ENCODE data around the gene GNG12. TPM values are rescaled to one million over a fixed set of nuclear protein-coding genes. Genes with fewer than 3 reads are reported as not detected.
A peak's percentile ranks its signal among the peaks of the same experiment; 100 is the strongest.

The GNG12 gene
- total RNA-seq, 1 experiment from 2014 or later, result 66.1 TPM

DNA sequence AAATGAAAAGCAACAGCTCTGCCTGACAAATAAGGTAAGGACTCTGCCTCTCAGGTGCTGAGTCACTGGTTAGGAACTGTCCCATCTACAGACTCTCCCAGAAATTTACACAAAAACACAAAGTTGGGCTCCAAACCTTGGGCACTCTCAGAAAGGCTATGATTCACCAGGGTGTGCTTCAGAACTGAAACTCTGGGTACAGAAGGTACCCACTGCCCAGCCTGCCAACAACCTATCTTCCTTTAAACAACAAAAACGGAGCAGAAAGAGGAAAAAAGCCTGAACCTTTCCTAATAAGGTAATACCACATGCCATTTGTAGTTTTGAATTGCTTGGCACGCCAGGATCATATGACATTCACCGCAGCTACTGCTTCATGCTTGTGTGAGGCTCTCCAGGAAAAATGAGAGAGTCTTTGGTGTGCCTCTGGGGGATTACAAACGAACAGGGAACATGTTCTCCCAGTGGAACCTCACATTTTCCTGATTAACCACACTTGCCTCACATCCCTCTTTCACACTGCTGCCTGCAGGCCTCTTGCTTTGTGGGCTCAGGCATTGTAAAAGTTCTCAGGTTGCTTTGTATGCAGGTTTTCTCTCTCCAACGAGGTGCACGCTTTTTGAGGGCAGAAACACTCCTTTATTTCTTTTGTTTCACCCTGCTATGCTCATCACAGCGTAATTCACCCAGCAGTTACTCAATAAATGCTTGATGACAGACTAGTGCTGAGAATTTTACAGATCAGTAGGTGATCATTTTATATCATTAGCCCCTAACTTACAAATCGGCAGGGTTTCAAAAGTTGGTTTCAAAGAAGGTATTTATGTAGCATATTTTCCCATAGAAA, 83.2 kb downstream of the GNG12 start:
- TF ChIP-seq EZH2 (IDR thresholded peaks at IDR 0.05; ENCODE audit: low read length, unreplicated experiment), result no peak
- TF ChIP-seq, protein P1, sequence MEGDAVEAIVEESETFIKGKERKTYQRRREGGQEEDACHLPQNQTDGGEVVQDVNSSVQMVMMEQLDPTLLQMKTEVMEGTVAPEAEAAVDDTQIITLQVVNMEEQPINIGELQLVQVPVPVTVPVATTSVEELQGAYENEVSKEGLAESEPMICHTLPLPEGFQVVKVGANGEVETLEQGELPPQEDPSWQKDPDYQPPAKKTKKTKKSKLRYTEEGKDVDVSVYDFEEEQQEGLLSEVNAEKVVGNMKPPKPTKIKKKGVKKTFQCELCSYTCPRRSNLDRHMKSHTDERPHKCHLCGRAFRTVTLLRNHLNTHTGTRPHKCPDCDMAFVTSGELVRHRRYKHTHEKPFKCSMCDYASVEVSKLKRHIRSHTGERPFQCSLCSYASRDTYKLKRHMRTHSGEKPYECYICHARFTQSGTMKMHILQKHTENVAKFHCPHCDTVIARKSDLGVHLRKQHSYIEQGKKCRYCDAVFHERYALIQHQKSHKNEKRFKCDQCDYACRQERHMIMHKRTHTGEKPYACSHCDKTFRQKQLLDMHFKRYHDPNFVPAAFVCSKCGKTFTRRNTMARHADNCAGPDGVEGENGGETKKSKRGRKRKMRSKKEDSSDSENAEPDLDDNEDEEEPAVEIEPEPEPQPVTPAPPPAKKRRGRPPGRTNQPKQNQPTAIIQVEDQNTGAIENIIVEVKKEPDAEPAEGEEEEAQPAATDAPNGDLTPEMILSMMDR (conservative IDR thresholded peaks at IDR 0.05; ENCODE audit: low read depth, low read length), result no peak
- no peak for TF ChIP-seq EZH2phosphoT487 (IDR thresholded peaks at IDR 0.05; ENCODE audit: borderline replicate concordance, low read length)
- POLR2A ChIA-PET (ENCODE audit: unreplicated experiment), result interaction anchor here (0.6 to 1.1 kb wide), 4 partner anchors 16 to 180 kb away, joined by 4 to 21 read pairs (median 10); no protein-coding TSS in a partner anchor
- H3K9me3 ChIP-seq (ENCODE audit: low read length), result no peaks in the 10 kb centered on the region
- no peaks in the 10 kb centered on the region for H3K36me3 ChIP-seq (ENCODE audit: low read depth, low read length)
- DNase-seq (peak; percentile 91), ATAC-seq (peak; percentile 91)
- H3K27ac ChIP-seq (ENCODE audit: low read length), result peak overlapping the region; percentile 96
- H2AFZ ChIP-seq (ENCODE audit: low read length), result peak overlapping the region; percentile 44
- H3K4me2 ChIP-seq (ENCODE audit: low read length), result peak overlapping the region; percentile 82
- no peaks in the 10 kb centered on the region for H4K20me1 ChIP-seq (ENCODE audit: low read length)
- H3K79me2 ChIP-seq (ENCODE audit: low read length), result peaks cover 30% of the 10 kb centered on the region
- peaks cover 72% of the 10 kb centered on the region for H3K4me1 ChIP-seq (ENCODE audit: insufficient read depth, low read length)
- CTCF ChIA-PET, result interaction anchor here (1.0 kb wide), 1 partner anchor 58 kb away, joined by 3 read pairs; no protein-coding TSS in a partner anchor
- H3K9ac ChIP-seq (ENCODE audit: low read length), result peak overlapping the region; percentile 74
- H3F3A ChIP-seq (ENCODE audit: low read length, unreplicated experiment), result no peaks in the 10 kb centered on the region
- no peaks in the 10 kb centered on the region for H3K27me3 ChIP-seq (ENCODE audit: low read length)
- intact Hi-C loops (cut with micrococcal nuclease), result loop anchor here (1.0 to 5.0 kb wide), 3 partner anchors 19 to 64 kb away; no protein-coding TSS in a partner anchor
- H3K4me3 ChIP-seq (ENCODE audit: low read length), result peak overlapping the region; percentile 53
- no peaks in the 10 kb centered on the region for H3K9me2 ChIP-seq (replicated peaks; ENCODE audit: low read length)
- BruUV-seq (replicated peaks), result TSS peak; percentile 93

DNA sequence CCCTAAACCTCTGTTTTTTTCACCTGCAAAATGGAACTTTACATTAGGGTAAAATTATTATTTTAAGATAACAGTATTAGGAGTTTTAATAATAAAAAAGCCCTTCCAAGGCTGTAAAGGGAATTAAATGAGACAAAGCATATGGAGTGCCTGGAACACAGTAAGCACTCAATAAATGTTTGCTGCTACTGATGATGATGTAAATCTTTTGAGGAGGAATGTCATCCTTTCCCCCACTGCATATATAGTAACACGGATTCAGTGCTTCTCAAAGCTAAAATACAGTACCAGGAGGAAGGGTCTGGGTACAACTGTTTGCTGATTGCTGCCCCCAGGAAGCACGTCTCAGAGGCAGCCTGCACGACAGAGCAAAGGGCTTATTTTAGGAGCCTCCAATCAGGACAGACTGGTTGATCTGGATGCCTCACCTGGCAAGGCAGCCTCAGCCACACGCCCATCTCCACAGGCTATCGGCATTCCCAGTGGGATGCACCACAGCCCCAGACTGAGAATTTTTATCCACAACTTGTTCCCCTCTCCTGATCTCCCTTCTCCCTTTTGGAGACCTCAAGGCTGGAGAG, 83.9 kb downstream of the GNG12 start:
- no peak for TF ChIP-seq EZH2 (IDR thresholded peaks at IDR 0.05; ENCODE audit: low read length, unreplicated experiment)
- TF ChIP-seq EZH2phosphoT487 (IDR thresholded peaks at IDR 0.05; ENCODE audit: borderline replicate concordance, low read length), result no peak
- TF ChIP-seq, protein P1 (conservative IDR thresholded peaks at IDR 0.05; ENCODE audit: low read depth, low read length), result no peak
- Histone ChIP-seq H3K9me3 (ENCODE audit: low read length) (no peaks in the 10 kb centered on the region), H3K36me3 (ENCODE audit: low read depth, low read length) (no peaks in the 10 kb centered on the region), H3K27ac (ENCODE audit: low read length) (peak overlapping the region; percentile 96), H3K79me2 (ENCODE audit: low read length) (peaks cover 30% of the 10 kb centered on the region), H3F3A (ENCODE audit: low read length, unreplicated experiment) (no peaks in the 10 kb centered on the region), H2AFZ (ENCODE audit: low read length) (peak overlapping the region; percentile 44), H3K4me1 (ENCODE audit: insufficient read depth, low read length) (peaks cover 65% of the 10 kb centered on the region), H3K4me2 (ENCODE audit: low read length) (peak overlapping the region; percentile 82), H3K4me3 (ENCODE audit: low read length) (peak overlapping the region; percentile 53), H3K9ac (ENCODE audit: low read length) (peak overlapping the region; percentile 74), H4K20me1 (ENCODE audit: low read length) (no peaks in the 10 kb centered on the region), H3K9me2 (replicated peaks; ENCODE audit: low read length) (no peaks in the 10 kb centered on the region), H3K27me3 (ENCODE audit: low read length) (no peaks in the 10 kb centered on the region)
- TSS peak; percentile 75 for BruUV-seq (replicated peaks)
- POLR2A ChIA-PET (ENCODE audit: unreplicated experiment), result interaction anchor here (0.6 to 1.0 kb wide), 2 partner anchors 64 to 179 kb away, joined by 4 read pairs; no protein-coding TSS in a partner anchor
- CTCF ChIA-PET, result interaction anchor here (1.0 kb wide), 1 partner anchor 57 kb away, joined by 3 read pairs; no protein-coding TSS in a partner anchor
- intact Hi-C loops (cut with micrococcal nuclease), result no loop called here
- peak; percentile 37 for ATAC-seq
- DNase-seq, result no peak
